Neural crest cell (in vitro differentiated cells): ENCODE data around the gene BCAR1. TPM values are rescaled to one million over a fixed set of nuclear protein-coding genes. Genes with fewer than 3 reads are reported as not detected.
A peak's percentile ranks its signal among the peaks of the same experiment; 100 is the strongest.

Source experiments
- DNase-seq: peaks from one replicate; pipeline ENCODE4 v3.0.0; 2021; ENCODE audit warnings: low read depth, mixed read lengths, low spot score
- H3K27ac Mint-ChIP-seq: one replicate; pipeline ENCODE4 v1.8.0; 2021; ENCODE audit warnings: mild to moderate bottlenecking, mixed read lengths; ENCODE audit not compliant: unreplicated experiment
- H3K27me3 Mint-ChIP-seq: 2 replicates; pipeline ENCODE4 v1.8.0; 2021; ENCODE audit warnings: low read depth, mild to moderate bottlenecking, mixed read lengths
- H3K36me3 Mint-ChIP-seq: 2 replicates; pipeline ENCODE4 v1.8.0; 2021; ENCODE audit warnings: low read depth, mild to moderate bottlenecking, mixed read lengths
- H3K4me1 Mint-ChIP-seq: 2 replicates; pipeline ENCODE4 v1.8.0; 2021; ENCODE audit warnings: mixed read lengths
- H3K4me3 Mint-ChIP-seq: one replicate; pipeline ENCODE4 v1.8.0; 2021; ENCODE audit warnings: mild to moderate bottlenecking, mixed read lengths
- H3K9me3 Mint-ChIP-seq: 2 replicates; pipeline ENCODE4 v1.8.0; 2021; ENCODE audit warnings: mixed read lengths
- CTCF ChIP-seq: fragments of 200-600 bp; sonication (generic); conservative IDR thresholded peaks from 2 replicates; pipeline ENCODE4 v1.5.0; 2021; ENCODE audit warnings: antibody characterized with exemption, mild to moderate bottlenecking
- total RNA-seq: library from RNA; stranded (reverse); gene quantifications from 2 replicates; pipeline ENCODE4 v1.2.1, GENCODE V29; 2021

BCAR1 gene
- total RNA-seq, 1 donor from 2014 or later = 63.8 TPM

- DNase-seq = no peak
- peaks cover 3% of the 10 kb centered on the region for H3K36me3 Mint-ChIP-seq
- TF ChIP-seq CTCF = no peak
- H3K9me3 Mint-ChIP-seq = no peaks in the 10 kb centered on the region
- H3K27ac Mint-ChIP-seq = no peak overlapping the region
- peaks cover 6% of the 10 kb centered on the region for H3K27me3 Mint-ChIP-seq
- peaks cover 5% of the 10 kb centered on the region for H3K4me1 Mint-ChIP-seq
- no peak overlapping the region for H3K4me3 Mint-ChIP-seq
Measured at GRCh38 chr16:75228143-75228976, 23.1 kb downstream of the BCAR1 start.

- peak overlapping the region; percentile 49 for H3K4me3 Mint-ChIP-seq
- no peak for DNase-seq
- H3K4me1 Mint-ChIP-seq = peaks cover 5% of the 10 kb centered on the region
- H3K27ac Mint-ChIP-seq = no peak overlapping the region
- TF ChIP-seq CTCF = no peak
- peaks cover 3% of the 10 kb centered on the region for H3K36me3 Mint-ChIP-seq
- no peaks in the 10 kb centered on the region for H3K9me3 Mint-ChIP-seq
- peaks cover 6% of the 10 kb centered on the region for H3K27me3 Mint-ChIP-seq
Measured at GRCh38 chr16:75227361-75228142, 23.9 kb downstream of the BCAR1 start.

- TF ChIP-seq CTCF = no peak
- H3K27me3 Mint-ChIP-seq = peaks cover 6% of the 10 kb centered on the region
- no peak overlapping the region for H3K4me3 Mint-ChIP-seq
- no peaks in the 10 kb centered on the region for H3K9me3 Mint-ChIP-seq
- H3K27ac Mint-ChIP-seq = no peak overlapping the region
- peaks cover 5% of the 10 kb centered on the region for H3K4me1 Mint-ChIP-seq
- no peak for DNase-seq
- H3K36me3 Mint-ChIP-seq = peaks cover 3% of the 10 kb centered on the region
Measured at GRCh38 chr16:75226550-75227360, 24.7 kb downstream of the BCAR1 start.

GRCh38 chr16:75225678-75226515, 25.5 kb downstream of the BCAR1 start:
- Mint-ChIP-seq H3K4me3 (peak overlapping the region; percentile 34), H3K36me3 (no peaks in the 10 kb centered on the region), H3K9me3 (no peaks in the 10 kb centered on the region), H3K27me3 (peaks cover 6% of the 10 kb centered on the region), H3K4me1 (peaks cover 5% of the 10 kb centered on the region), H3K27ac (no peak overlapping the region)
- DNase-seq = no peak
- TF ChIP-seq CTCF = no peak

GRCh38 chr16:75225092-75225491, 26.3 kb downstream of the BCAR1 start:
- DNase-seq = no peak
- TF ChIP-seq CTCF = no peak
- H3K4me3 Mint-ChIP-seq = no peak overlapping the region
- H3K27me3 Mint-ChIP-seq = peaks cover 3% of the 10 kb centered on the region
- H3K36me3 Mint-ChIP-seq = no peaks in the 10 kb centered on the region
- H3K27ac Mint-ChIP-seq = no peak overlapping the region
- H3K9me3 Mint-ChIP-seq = no peaks in the 10 kb centered on the region
- H3K4me1 Mint-ChIP-seq = no peaks in the 10 kb centered on the region
